PC-3 (cell line): ENCODE measurements around the gene GNB5. TPM values are rescaled to one million over a fixed set of nuclear protein-coding genes. Genes with fewer than 3 reads are reported as not detected.

ENCODE experiments used
- ATAC-seq: fragments of 200-7000 bp; cut with Tn5 transposase; 2 replicates; pipeline ENCODE4 v1.9.1; 2020; ENCODE audit warnings: mild to moderate bottlenecking, moderate library complexity
- BruUV-seq: library from RNA; stranded (reverse); fragments of 400-500 nt; replicated peaks from 2 replicates; lab custom pipeline; 2021; lab: Mats Ljungman, UMichigan
- CTCF ChIA-PET: fragments of 300-600 bp; sonication (Branson Sonifier 250); formaldehyde crosslinking; loops from one replicate; lab custom pipeline; 2022; ENCODE audit warnings: antibody characterized with exemption; lab: Charles Lee
- POLR2A ChIA-PET: fragments of 300-600 bp; sonication (Branson Sonifier 250); formaldehyde crosslinking; loops from one replicate; lab custom pipeline; 2022; ENCODE audit warnings: antibody characterized with exemption; ENCODE audit not compliant: unreplicated experiment; lab: Charles Lee
- DNase-seq: peaks from one replicate; pipeline ENCODE4 v3.0.0-alpha.2; 2015
- H2AFZ ChIP-seq: fragments of 300-600 bp; sonication (generic); 2 replicates; pipeline ENCODE4 v1.6.0; 2016; ENCODE audit warnings: antibody characterized with exemption, low read length
- H3F3A ChIP-seq: fragments of 300-600 bp; sonication (generic); one replicate; pipeline ENCODE4 v1.6.0; 2017; ENCODE audit warnings: antibody characterized with exemption, low read length, control low read depth, mild to moderate bottlenecking; ENCODE audit not compliant: unreplicated experiment
- H3K27ac ChIP-seq: fragments of 300-600 bp; sonication (generic); 2 replicates; pipeline ENCODE4 v1.5.1; 2016; ENCODE audit warnings: mild to moderate bottlenecking, low read length
- H3K27me3 ChIP-seq: fragments of 300-600 bp; sonication (generic); 2 replicates; pipeline ENCODE4 v1.6.1; 2016; ENCODE audit warnings: low read length, mixed read lengths
- H3K36me3 ChIP-seq: fragments of 300-600 bp; sonication (generic); 2 replicates; pipeline ENCODE4 v1.6.1; 2016; ENCODE audit warnings: low read depth, mixed run types, low read length, mixed read lengths
- H3K4me1 ChIP-seq: fragments of 300-600 bp; sonication (generic); 2 replicates; pipeline ENCODE4 v1.5.1; 2016; ENCODE audit warnings: low read length; ENCODE audit not compliant: insufficient read depth
- H3K4me2 ChIP-seq: fragments of 300-600 bp; sonication (generic); 2 replicates; pipeline ENCODE4 v1.6.0; 2016; ENCODE audit warnings: low read length
- H3K4me3 ChIP-seq: fragments of 300-600 bp; sonication (generic); 2 replicates; pipeline ENCODE4 v1.5.1; 2016; ENCODE audit warnings: mild to moderate bottlenecking, low read length, mixed read lengths
- H3K79me2 ChIP-seq: fragments of 300-600 bp; sonication (generic); 2 replicates; pipeline ENCODE4 v1.6.1; 2017; ENCODE audit warnings: low read length, mixed read lengths
- H3K9ac ChIP-seq: fragments of 300-600 bp; sonication (generic); 2 replicates; pipeline ENCODE4 v1.6.0; 2016; ENCODE audit warnings: mild to moderate bottlenecking, low read length
- H3K9me2 ChIP-seq: fragments of 300-600 bp; sonication (generic); replicated peaks from 2 replicates; pipeline ENCODE4 v1.6.1; 2016; ENCODE audit warnings: mixed run types, low read length, mixed read lengths
- H3K9me3 ChIP-seq: fragments of 300-600 bp; sonication (generic); 2 replicates; pipeline ENCODE4 v1.6.1; 2016; ENCODE audit warnings: low read length, mixed read lengths
- H4K20me1 ChIP-seq: fragments of 300-600 bp; sonication (generic); 2 replicates; pipeline ENCODE4 v1.6.1; 2016; ENCODE audit warnings: low read length, mixed read lengths
- CTCF ChIP-seq: fragments of 300-600 bp; sonication (generic); conservative IDR thresholded peaks from 2 replicates; pipeline ENCODE4 v1.5.1; 2017; ENCODE audit warnings: antibody characterized with exemption, low read depth, mild to moderate bottlenecking, low read length
- EZH2 ChIP-seq: fragments of 300-600 bp; sonication (generic); IDR thresholded peaks from one replicate; pipeline ENCODE4 v1.6.1; 2017; ENCODE audit warnings: antibody characterized with exemption, mild to moderate bottlenecking, low read length; ENCODE audit not compliant: unreplicated experiment
- EZH2phosphoT487 ChIP-seq: fragments of 300-600 bp; sonication (generic); IDR thresholded peaks from 2 replicates; pipeline ENCODE4 v1.6.1; 2018; ENCODE audit warnings: mild to moderate bottlenecking, antibody characterized with exemption, low read length, borderline replicate concordance
- intact Hi-C: fragments of 100-400 bp; cut with micrococcal nuclease; formaldehyde crosslinking; loops from 2 replicates; pipeline ENCODE4 v1.9.0; 2023
- total RNA-seq: library from RNA; depleted of rRNA; stranded (reverse); fragments of >200 nt; gene quantifications from 2 replicates; pipeline ENCODE4 v1.2.3, GENCODE V29; 2014

GNB5 gene
- total RNA-seq, 1 experiment from 2014 or later: 49.3 TPM

GRCh38 chr15:52094811-52095584 lies 96.2 kb downstream of the GNB5 start:
- no peak for ATAC-seq
- no peaks in the 10 kb centered on the region for H3K9me3 ChIP-seq
- H3K79me2 ChIP-seq: no peaks in the 10 kb centered on the region
- H3K4me3 ChIP-seq: no peak overlapping the region; the same call in 1 of the 2 replicates
- no peaks in the 10 kb centered on the region for H3K27me3 ChIP-seq
- intact Hi-C loops: loop anchor here (2.0 to 5.0 kb wide), 2 partner anchors 74 to 113 kb away; no protein-coding TSS in a partner anchor
- BruUV-seq: no TSS peak
- no peaks in the 10 kb centered on the region for H3K9me2 ChIP-seq
- ChIA-PET POLR2A (interaction anchor here (0.6 kb wide), 1 partner anchor 70 kb away, joined by 4 read pairs; no protein-coding TSS in a partner anchor), CTCF (interaction anchor here (0.7 kb wide), 1 partner anchor 40 kb away, joined by 5 read pairs; no protein-coding TSS in a partner anchor)
- H3K9ac ChIP-seq: peak overlapping the region; percentile 71
- peak overlapping the region; percentile 74 for H3K4me2 ChIP-seq
- TF ChIP-seq CTCF: no peak
- no peaks in the 10 kb centered on the region for H4K20me1 ChIP-seq
- H3K4me1 ChIP-seq: peaks cover 36% of the 10 kb centered on the region
- peaks cover 3% of the 10 kb centered on the region for H3F3A ChIP-seq
- H3K36me3 ChIP-seq: no peaks in the 10 kb centered on the region
- no peak for DNase-seq
- H3K27ac ChIP-seq: peak overlapping the region; percentile 97
- H2AFZ ChIP-seq: no peak overlapping the region

GRCh38 chr15:52093539-52094510 lies 97.4 kb downstream of the GNB5 start:
- no peaks in the 10 kb centered on the region for H3K27me3 ChIP-seq
- peak; percentile 93 for DNase-seq
- H3K36me3 ChIP-seq: no peaks in the 10 kb centered on the region
- TF ChIP-seq EZH2: no peak
- H2AFZ ChIP-seq: peak overlapping the region; percentile 44; the same call in 1 of the 2 replicates
- H3F3A ChIP-seq: peaks cover 3% of the 10 kb centered on the region
- no peaks in the 10 kb centered on the region for H4K20me1 ChIP-seq
- peak overlapping the region; percentile 74 for H3K4me2 ChIP-seq
- TSS peak; percentile 90 for BruUV-seq
- H3K9me2 ChIP-seq: no peaks in the 10 kb centered on the region
- no peak overlapping the region; the same call in 1 of the 2 replicates for H3K4me3 ChIP-seq
- H3K79me2 ChIP-seq: no peaks in the 10 kb centered on the region
- POLR2A ChIA-PET: interaction anchor here (0.5 to 0.6 kb wide), 2 partner anchors 40 to 644 kb away, joined by 4 to 7 read pairs; no protein-coding TSS in a partner anchor
- no peaks in the 10 kb centered on the region for H3K9me3 ChIP-seq
- intact Hi-C loops: loop anchor here (2.0 to 5.0 kb wide), 2 partner anchors 73 to 112 kb away; no protein-coding TSS in a partner anchor
- ATAC-seq: peak; percentile 85
- CTCF ChIA-PET: no interaction called here
- peak overlapping the region; percentile 71 for H3K9ac ChIP-seq
- peaks cover 33% of the 10 kb centered on the region for H3K4me1 ChIP-seq
- H3K27ac ChIP-seq: peak overlapping the region; percentile 97

DNA sequence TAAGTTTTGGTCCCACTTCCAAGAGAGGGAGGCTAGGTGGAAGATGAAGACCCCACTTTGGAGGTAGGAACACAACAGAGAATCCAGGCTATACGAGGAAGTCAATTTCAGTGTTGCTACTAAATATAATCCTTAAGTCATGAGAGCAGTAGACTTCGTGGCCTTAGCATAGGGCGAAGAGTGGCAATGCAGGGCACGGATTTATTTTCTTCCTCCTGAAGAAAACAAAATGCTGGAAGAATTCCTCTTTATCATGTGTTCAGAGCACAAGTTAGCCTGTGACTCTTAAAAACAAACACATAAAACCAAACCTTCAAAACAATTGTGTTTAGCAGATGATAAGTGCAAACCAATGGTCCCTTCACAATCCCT lies 98.0 kb downstream of the GNB5 start:
- ChIA-PET POLR2A (no interaction called here), CTCF (no interaction called here)
- no peaks in the 10 kb centered on the region for H3K79me2 ChIP-seq
- peak overlapping the region; percentile 70 for H3K9ac ChIP-seq
- no peaks in the 10 kb centered on the region for H4K20me1 ChIP-seq
- DNase-seq (no peak), ATAC-seq (no peak)
- H3K4me1 ChIP-seq: peaks cover 33% of the 10 kb centered on the region
- H3K9me2 ChIP-seq: no peaks in the 10 kb centered on the region
- H3K4me2 ChIP-seq: peak overlapping the region; percentile 61
- BruUV-seq: TSS peak; percentile 96
- H2AFZ ChIP-seq: no peak overlapping the region
- no peak overlapping the region for H3K4me3 ChIP-seq
- H3K9me3 ChIP-seq: no peaks in the 10 kb centered on the region
- no peaks in the 10 kb centered on the region for H3K36me3 ChIP-seq
- peaks cover 3% of the 10 kb centered on the region for H3F3A ChIP-seq
- peak overlapping the region; percentile 97 for H3K27ac ChIP-seq
- intact Hi-C loops: loop anchor here (5.0 kb wide), 1 partner anchor 111 kb away; no protein-coding TSS in a partner anchor
- no peaks in the 10 kb centered on the region for H3K27me3 ChIP-seq
- TF ChIP-seq CTCF: no peak
- TF ChIP-seq EZH2: no peak
- TF ChIP-seq EZH2phosphoT487: no peak
